ENCODE measurements around the gene STX17. TPM values are rescaled to one million over a fixed set of nuclear protein-coding genes. Genes with fewer than 3 reads are reported as not detected.

STX17 gene
- total RNA-seq, 4 donors from 2014 or later: 24.3 to 43.1 (median 33.7) TPM

DNA sequence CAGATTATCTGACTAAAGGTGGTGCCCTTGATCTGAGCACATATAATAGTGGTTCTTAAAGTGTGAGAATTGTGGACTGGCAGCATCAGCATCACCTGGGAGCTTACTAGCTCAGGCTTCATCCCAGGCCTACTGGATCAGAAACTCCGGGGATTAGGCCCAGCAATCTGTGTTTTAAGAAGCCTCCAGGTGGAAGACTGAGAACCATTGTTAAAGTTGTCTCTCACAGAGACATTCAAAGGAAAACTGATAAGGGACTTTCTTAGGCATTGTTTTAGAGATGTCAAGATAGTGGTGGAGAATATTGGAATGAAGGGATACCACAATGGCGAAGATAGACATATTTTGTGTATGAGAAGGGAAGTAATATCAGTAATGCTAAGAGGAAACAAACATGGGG is 59.5 kb downstream of the STX17 start:
- no peaks in the 10 kb centered on the region for H3K27me3 ChIP-seq
- H3K4me3 ChIP-seq: no peak overlapping the region
- DNase-seq (ENCODE audit: low spot score in 2 of 2): no peak
- no peaks in the 10 kb centered on the region for H3K4me1 ChIP-seq
- TF ChIP-seq POLR2A (IDR thresholded peaks at IDR 0.05) (no peak), EP300 (IDR thresholded peaks at IDR 0.05) (no peak)
- TF ChIP-seq, protein P1, sequence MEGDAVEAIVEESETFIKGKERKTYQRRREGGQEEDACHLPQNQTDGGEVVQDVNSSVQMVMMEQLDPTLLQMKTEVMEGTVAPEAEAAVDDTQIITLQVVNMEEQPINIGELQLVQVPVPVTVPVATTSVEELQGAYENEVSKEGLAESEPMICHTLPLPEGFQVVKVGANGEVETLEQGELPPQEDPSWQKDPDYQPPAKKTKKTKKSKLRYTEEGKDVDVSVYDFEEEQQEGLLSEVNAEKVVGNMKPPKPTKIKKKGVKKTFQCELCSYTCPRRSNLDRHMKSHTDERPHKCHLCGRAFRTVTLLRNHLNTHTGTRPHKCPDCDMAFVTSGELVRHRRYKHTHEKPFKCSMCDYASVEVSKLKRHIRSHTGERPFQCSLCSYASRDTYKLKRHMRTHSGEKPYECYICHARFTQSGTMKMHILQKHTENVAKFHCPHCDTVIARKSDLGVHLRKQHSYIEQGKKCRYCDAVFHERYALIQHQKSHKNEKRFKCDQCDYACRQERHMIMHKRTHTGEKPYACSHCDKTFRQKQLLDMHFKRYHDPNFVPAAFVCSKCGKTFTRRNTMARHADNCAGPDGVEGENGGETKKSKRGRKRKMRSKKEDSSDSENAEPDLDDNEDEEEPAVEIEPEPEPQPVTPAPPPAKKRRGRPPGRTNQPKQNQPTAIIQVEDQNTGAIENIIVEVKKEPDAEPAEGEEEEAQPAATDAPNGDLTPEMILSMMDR (IDR thresholded peaks at IDR 0.05): no peak
- H3K36me3 ChIP-seq: peaks cover 0 to 53% (median 6%) of the 10 kb centered on the region in 3 donors
- H3K27ac ChIP-seq: no peak overlapping the region
- WGBS, 2 donors: 90 to 100% methylated on average over 2 of the region's 2 CpGs
- H3K9me3 ChIP-seq: no peaks in the 10 kb centered on the region

DNA sequence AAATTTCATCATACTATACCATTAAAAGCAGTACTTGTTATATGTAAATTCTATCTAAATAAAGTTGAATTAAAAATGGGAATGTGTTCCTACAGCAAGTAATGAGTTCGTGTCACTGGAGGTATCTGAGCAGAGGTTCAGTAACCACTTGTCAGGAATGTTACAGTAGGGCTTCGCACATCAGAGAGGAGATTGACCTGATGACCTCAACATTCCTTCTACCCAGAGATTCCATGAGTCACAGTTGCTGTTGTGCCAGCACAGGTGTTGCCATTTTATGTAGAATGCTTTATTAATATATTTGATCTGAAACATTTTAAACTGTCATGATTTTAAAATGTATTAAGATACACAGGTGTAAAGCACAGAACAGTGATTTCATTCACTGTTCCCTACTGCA is 60.3 kb downstream of the STX17 start:
- H3K27ac ChIP-seq: no peak overlapping the region
- DNase-seq (ENCODE audit: low spot score in 2 of 2): no peak
- peaks cover 0 to 48% (median 6%) of the 10 kb centered on the region in 3 donors for H3K36me3 ChIP-seq
- H3K4me1 ChIP-seq: no peaks in the 10 kb centered on the region
- H3K27me3 ChIP-seq: no peaks in the 10 kb centered on the region
- WGBS, 2 donors: 64 to 65% methylated on average over 2 of the region's 2 CpGs
- H3K9me3 ChIP-seq: no peaks in the 10 kb centered on the region
- TF ChIP-seq EP300 (IDR thresholded peaks at IDR 0.05): no peak
- no peak overlapping the region for H3K4me3 ChIP-seq

GRCh38 chr9:99967457-99967856 is 61.0 kb downstream of the STX17 start:
- Histone ChIP-seq H3K27ac (no peak overlapping the region), H3K9me3 (no peaks in the 10 kb centered on the region), H3K36me3 (peaks cover 0 to 51% (median 6%) of the 10 kb centered on the region in 3 donors), H3K27me3 (no peaks in the 10 kb centered on the region), H3K4me3 (no peak overlapping the region), H3K4me1 (no peaks in the 10 kb centered on the region)
- 81 to 87% methylated on average over 2 of the region's 2 CpGs for WGBS, 2 donors
- DNase-seq (ENCODE audit: low spot score in 2 of 2): no peak
- TF ChIP-seq, protein P1 (IDR thresholded peaks at IDR 0.05): no peak
- TF ChIP-seq EP300 (IDR thresholded peaks at IDR 0.05) (no peak), POLR2A (IDR thresholded peaks at IDR 0.05) (no peak)

DNA sequence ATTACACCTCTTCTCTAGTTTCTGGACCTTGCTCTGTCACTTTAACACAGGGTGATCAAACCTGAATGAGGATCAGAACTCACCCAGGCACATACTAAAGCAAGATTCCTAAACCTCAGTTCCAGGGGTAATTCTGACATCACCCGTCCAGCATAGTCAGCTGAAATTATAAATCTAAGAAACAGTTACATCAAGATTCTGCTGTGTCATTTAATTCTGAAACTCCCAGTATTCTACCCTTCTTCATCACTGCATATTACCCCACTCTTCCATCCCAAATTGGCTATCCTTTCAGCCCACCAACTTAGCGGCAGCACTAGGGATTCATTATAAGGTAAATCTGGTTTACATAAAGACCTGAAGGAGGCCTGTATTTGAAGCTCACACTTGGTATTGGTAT is 64.0 kb downstream of the STX17 start:
- Histone ChIP-seq H3K36me3 (peaks cover 0 to 48% (median 6%) of the 10 kb centered on the region in 3 donors), H3K4me3 (no peak overlapping the region), H3K27me3 (no peaks in the 10 kb centered on the region), H3K4me1 (no peaks in the 10 kb centered on the region), H3K9me3 (no peaks in the 10 kb centered on the region), H3K27ac (no peak overlapping the region)
- no peak for DNase-seq (ENCODE audit: low spot score in 2 of 2)
- TF ChIP-seq EP300 (IDR thresholded peaks at IDR 0.05) (no peak), POLR2A (IDR thresholded peaks at IDR 0.05) (no peak)
- TF ChIP-seq, protein P1 (IDR thresholded peaks at IDR 0.05): no peak
- 98 to 100% methylated on average over 2 of the region's 2 CpGs for WGBS, 2 donors

GRCh38 chr9:99971410-99971809 is 65.0 kb downstream of the STX17 start:
- Histone ChIP-seq H3K4me1 (no peaks in the 10 kb centered on the region), H3K4me3 (no peak overlapping the region), H3K27me3 (no peaks in the 10 kb centered on the region), H3K9me3 (no peaks in the 10 kb centered on the region), H3K36me3 (peaks cover 0 to 48% (median 6%) of the 10 kb centered on the region in 3 donors), H3K27ac (no peak overlapping the region)
- no peak for DNase-seq (ENCODE audit: low spot score in 2 of 2)
- TF ChIP-seq, protein P1 (IDR thresholded peaks at IDR 0.05): no peak
- TF ChIP-seq POLR2A (IDR thresholded peaks at IDR 0.05): no peak
- TF ChIP-seq EP300 (IDR thresholded peaks at IDR 0.05): no peak

DNA sequence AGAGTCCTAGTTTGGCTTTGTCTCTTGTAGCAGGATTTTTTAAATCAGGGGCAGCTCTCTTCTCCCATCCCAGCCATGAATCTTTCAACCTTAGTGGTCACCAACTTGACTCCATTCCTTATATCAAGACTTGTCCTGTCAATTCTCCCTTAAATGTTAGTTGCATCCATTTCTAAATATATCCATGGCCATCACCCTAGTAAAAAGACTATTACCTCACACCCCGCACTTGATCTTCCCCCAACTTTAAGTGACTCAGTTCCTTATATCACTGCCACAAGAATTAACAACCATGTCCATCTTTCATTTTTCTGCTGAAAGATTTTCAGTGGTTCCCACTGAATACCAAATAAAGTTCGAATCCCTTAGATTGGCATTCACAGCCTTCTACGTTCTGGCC is 67.0 kb downstream of the STX17 start:
- DNase-seq (ENCODE audit: low spot score in 2 of 2): no peak
- Histone ChIP-seq H3K4me3 (no peak overlapping the region), H3K9me3 (no peaks in the 10 kb centered on the region), H3K4me1 (no peaks in the 10 kb centered on the region), H3K27ac (no peak overlapping the region), H3K27me3 (no peaks in the 10 kb centered on the region), H3K36me3 (peaks cover 0 to 46% (median 3%) of the 10 kb centered on the region in 3 donors)
- 97 to 100% methylated on average over 3 of the region's 3 CpGs for WGBS, 2 donors
- no peak for TF ChIP-seq EP300 (IDR thresholded peaks at IDR 0.05)
- no peak for TF ChIP-seq POLR2A (IDR thresholded peaks at IDR 0.05)
- TF ChIP-seq, protein P1 (IDR thresholded peaks at IDR 0.05): no peak

Measured in tibial nerve (tissue), 4 donors.